Posterior cingulate gyrus (tissue), 11 donors: ENCODE results near the gene COL6A1.

ENCODE experiments used
- DNase-seq, 10 donors: peaks; one replicate each; pipeline versions ENCODE4 v3.0.0 to v3.0.0-alpha.2; 2020 to 2021; ENCODE audit warnings: mixed read lengths in 3 of 10
- intact Hi-C: fragments of 100-400 bp; cut with DNase I; formaldehyde crosslinking; loops from one replicate; pipeline ENCODE4 v1.15.1; 2023

The COL6A1 gene

DNA sequence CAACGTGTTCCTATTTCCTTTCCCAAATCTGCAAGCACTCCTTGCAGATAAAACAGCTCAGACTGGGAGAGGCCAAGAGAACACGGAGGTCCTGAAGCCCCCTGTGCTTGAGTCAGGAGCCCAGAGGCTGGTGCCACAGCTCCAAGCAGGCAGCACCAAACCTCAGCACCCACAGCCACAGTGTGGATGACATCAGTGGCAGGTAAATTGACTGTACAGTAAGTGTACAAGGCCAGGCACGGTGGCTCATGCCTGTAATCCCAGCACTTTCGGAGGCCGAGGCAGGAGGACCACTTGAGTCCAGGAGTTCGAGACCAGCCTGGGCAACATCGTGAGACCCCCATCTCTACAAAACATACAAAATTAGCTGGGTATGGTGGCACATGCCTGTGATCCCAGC lies 1.9 kb upstream of the COL6A1 start:
- peak in 3 of 10 donors; percentile 7 to 52 (median 43) for DNase-seq
- intact Hi-C loops = no loop called here

GRCh38 chr21:45980271-45980670 lies 1.3 kb upstream of the COL6A1 start:
- DNase-seq = no peak
- intact Hi-C loops = no loop called here

GRCh38 chr21:45980697-45981096 lies 873 bp upstream of the COL6A1 start:
- intact Hi-C loops = no loop called here

DNA sequence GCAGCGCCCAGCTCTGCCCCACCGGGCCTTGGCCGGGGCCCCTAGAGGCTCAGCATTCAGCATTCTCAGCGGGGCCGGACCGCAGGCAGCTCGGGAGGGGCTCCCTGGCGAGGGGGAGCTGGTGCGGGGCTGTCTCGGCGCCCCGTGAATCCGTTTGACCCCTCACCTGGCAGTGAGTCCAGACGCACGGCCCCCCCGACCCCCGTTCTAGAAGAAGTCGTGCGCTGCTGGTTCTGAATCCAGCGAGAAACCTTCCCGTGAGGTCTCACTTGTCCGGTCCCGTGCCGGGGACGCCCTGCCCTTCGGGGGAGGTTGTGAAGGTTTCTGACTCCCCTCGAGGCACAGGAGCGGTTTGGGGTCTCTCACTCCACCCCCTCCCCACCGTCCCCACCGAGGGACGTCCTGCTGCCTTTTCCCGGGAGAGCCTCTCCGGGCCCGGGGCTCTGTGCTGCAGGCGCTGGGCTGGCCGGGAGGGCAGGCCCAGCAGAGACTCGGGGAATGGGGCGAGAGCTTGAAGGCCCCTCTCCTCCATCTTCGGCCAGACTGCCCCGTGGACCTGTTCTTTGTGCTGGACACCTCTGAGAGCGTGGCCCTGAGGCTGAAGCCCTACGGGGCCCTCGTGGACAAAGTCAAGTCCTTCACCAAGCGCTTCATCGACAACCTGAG lies 655 bp downstream of the COL6A1 start:
- peak in 5 of 10 donors; percentile 7 to 80 (median 19) for DNase-seq
- intact Hi-C loops = no loop called here

More at GRCh38 chr21:45980697-45981096, 873 bp upstream of the COL6A1 start:
- DNase-seq = no peak

- intact Hi-C loops = no loop called here
- DNase-seq = peak in 8 of 10 donors; percentile 5 to 87 (median 16)
Measured at GRCh38 chr21:45982758-45983648, 1.4 kb downstream of the COL6A1 start.

DNA sequence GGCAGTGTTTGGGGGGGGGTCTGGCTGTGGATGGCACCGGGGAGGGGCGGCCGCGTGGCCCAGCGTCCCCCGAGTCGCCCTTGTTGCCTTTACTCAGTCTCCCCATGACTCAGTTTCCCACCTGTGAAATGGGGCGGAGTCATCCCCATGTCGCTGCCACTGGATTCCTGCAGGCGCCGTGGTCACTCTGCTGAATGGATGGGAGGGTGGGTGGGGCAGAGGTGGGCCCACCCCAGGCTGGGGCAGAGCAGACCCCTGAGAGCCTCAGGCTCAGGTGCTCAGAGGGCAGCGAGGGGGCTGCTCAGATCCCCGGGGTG lies 2.0 kb downstream of the COL6A1 start:
- intact Hi-C loops = no loop called here
- peak in 1 of 10 donors; percentile 44 for DNase-seq

GRCh38 chr21:45983981-45984551 lies 2.5 kb downstream of the COL6A1 start:
- intact Hi-C loops = no loop called here
- peak in 6 of 10 donors; percentile 3 to 87 (median 46) for DNase-seq

DNA sequence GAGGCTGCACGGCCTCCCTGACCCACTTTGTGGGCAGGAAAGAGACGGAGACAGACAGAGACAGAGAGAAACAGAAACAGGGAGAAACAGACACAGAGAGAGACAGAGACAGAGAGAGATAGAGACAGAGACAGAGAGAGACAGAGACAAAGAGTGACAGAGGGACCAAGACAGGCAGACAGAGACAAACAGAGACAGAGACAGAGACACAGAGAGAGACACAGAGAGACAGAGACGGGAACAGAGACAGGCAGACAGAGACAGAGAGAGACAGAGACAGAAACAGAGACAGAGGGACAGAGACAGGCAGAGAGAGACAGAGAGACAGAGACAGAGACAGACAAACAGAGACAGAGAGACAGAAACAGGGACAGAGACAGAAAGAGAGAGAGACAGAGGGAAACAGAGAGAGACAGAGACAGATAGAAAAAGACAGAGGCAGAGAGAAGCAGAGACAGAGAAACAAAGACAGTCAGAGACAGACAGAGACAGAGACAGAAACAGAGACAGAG lies 3.1 kb downstream of the COL6A1 start:
- intact Hi-C loops = no loop called here
- no peak for DNase-seq

DNA sequence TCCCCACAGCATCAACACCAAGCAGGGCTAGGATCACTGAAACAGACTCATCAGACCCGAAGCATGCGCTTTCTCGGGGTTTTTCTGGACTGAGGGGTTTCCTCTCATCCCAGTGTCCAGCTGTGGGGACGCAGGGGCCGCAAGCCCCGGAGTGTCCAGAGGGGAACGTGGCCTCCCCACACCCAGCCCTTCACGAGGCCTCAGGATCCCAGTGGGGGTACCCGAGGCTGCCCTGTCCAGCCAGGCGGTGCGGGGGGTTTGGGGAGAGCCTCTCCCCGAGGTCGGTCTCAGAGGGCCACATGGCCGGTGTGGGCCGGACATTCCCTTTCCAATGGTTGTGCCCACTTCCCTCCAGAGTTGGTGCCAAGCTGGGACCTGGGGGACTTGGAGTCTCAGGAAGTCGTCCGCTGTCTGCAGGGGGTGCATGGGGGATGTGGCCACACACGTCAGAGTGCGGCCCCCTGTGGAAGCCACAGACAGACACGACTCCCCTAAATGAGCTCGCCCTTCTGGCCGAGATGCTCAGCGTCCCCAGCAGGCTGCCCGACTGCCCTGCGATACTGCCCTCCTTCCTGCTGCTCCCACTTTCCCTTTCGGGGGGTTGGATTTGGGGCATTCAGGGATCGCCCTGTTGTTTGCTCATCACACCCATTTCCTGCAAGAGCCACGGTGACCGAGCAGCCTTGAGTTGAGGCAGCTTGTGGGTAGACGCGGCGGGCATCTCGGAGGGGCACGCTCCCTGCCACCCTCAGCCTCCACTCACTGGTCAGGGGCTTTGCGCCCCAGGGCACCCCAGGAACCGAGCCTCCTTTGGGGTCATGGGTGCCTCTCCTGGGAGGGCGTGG lies 4.1 kb downstream of the COL6A1 start:
- intact Hi-C loops = no loop called here
- peak in 7 of 10 donors; percentile 3 to 80 (median 19) for DNase-seq

- DNase-seq = peak in 2 of 10 donors; percentile 68 to 76
- intact Hi-C loops = no loop called here
Measured at GRCh38 chr21:45986316-45987051, 4.9 kb downstream of the COL6A1 start.

DNA sequence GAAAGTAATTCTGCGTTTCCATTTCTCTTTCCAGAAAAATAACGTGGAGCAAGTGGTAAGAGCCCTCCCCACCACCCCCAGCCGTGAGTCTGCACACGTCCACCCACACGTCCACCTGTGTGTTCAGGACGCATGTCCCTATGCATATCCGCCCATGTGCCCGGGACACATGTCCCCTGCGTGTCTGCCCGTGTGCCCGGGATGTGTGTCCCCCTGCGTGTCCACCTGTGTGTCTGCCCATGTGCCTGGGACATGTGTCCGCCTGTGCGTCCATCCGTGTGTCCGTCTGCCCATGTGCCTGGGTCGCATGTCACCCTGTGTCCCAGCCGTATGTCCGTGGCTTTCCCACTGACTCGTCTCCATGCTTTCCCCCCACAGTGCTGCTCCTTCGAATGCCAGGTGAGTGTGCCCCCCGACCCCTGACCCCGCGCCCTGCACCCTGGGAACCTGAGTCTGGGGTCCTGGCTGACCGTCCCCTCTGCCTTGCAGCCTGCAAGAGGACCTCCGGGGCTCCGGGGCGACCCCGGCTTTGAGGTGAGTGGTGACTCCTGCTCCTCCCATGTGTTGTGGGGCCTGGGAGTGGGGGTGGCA lies 5.6 kb downstream of the COL6A1 start:
- intact Hi-C loops = no loop called here
- DNase-seq = peak in 7 of 10 donors; percentile 7 to 83 (median 25)

- peak in 5 of 10 donors; percentile 4 to 65 (median 28) for DNase-seq
- intact Hi-C loops = no loop called here
Measured at GRCh38 chr21:45988366-45989347, 7.1 kb downstream of the COL6A1 start.

GRCh38 chr21:45989355-45990048 lies 7.9 kb downstream of the COL6A1 start:
- intact Hi-C loops = no loop called here
- DNase-seq = peak in 6 of 10 donors; percentile 3 to 75 (median 40)

DNA sequence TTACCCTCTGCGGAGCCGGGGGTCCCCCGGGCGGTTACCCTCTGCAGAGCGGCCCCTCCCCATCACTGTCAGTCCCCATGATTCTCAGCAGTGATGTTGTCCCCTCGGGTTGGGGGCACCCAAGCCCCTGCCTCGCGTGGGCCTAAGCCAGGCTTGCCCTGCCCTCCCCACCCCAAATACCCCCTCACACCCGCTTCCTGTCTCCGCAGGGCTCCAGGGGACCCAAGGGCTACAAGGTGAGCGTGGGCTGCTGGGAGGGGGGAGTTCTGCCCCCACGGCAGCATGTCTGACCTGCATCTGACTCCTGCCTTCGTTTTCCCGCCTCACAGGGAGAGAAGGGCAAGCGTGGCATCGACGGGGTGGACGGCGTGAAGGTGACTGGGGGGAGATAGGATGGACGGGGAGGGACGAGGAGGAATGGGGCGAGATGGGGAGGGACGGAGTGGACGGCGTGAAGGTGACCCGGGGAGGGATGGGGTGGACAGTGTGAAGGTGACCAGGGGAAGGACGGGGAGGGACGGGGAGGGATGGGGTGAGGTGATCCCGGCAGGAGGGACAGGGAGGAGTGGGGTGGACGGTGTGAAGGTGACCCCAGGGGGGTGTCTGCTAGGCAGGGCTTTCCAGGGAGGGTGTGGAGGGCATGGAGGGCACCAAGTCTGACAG lies 8.6 kb downstream of the COL6A1 start:
- DNase-seq = peak in 4 of 10 donors; percentile 5 to 72 (median 46)
- intact Hi-C loops = no loop called here

GRCh38 chr21:45990741-45991605 lies 9.4 kb downstream of the COL6A1 start:
- DNase-seq = peak in 8 of 10 donors; percentile 3 to 86 (median 16)
- intact Hi-C loops = no loop called here
